ENCODE measurements around the gene TMEM52. TPM values are rescaled to one million over a fixed set of nuclear protein-coding genes. Genes with fewer than 3 reads are reported as not detected.
A peak's percentile ranks its signal among the peaks of the same experiment; 100 is the strongest.

The TMEM52 gene
- total RNA-seq, 1 donor from 2014 or later: 0.51 TPM

GRCh38 chr1:1876335-1876930, 42.6 kb downstream of the TMEM52 start:
- TF ChIP-seq, protein P1, sequence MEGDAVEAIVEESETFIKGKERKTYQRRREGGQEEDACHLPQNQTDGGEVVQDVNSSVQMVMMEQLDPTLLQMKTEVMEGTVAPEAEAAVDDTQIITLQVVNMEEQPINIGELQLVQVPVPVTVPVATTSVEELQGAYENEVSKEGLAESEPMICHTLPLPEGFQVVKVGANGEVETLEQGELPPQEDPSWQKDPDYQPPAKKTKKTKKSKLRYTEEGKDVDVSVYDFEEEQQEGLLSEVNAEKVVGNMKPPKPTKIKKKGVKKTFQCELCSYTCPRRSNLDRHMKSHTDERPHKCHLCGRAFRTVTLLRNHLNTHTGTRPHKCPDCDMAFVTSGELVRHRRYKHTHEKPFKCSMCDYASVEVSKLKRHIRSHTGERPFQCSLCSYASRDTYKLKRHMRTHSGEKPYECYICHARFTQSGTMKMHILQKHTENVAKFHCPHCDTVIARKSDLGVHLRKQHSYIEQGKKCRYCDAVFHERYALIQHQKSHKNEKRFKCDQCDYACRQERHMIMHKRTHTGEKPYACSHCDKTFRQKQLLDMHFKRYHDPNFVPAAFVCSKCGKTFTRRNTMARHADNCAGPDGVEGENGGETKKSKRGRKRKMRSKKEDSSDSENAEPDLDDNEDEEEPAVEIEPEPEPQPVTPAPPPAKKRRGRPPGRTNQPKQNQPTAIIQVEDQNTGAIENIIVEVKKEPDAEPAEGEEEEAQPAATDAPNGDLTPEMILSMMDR (IDR thresholded peaks at IDR 0.05): no peak
- ChIA-PET POLR2A (no interaction called here), CTCF (interaction anchor here (1.1 kb wide), 1 partner anchor 9 kb away, joined by 3 read pairs; no protein-coding TSS in a partner anchor)
- no peak overlapping the region for H3K4me3 Mint-ChIP-seq
- intact Hi-C loops (cut with micrococcal nuclease): no loop called here
- H3K27ac Mint-ChIP-seq: peak overlapping the region; percentile 38
- peaks cover 79% of the 10 kb centered on the region for H3K4me1 Mint-ChIP-seq
- H3K9me3 Mint-ChIP-seq: no peaks in the 10 kb centered on the region
- DNase-seq: no peak
- no peaks in the 10 kb centered on the region for H3K27me3 Mint-ChIP-seq
- peaks cover 55% of the 10 kb centered on the region for H3K36me3 Mint-ChIP-seq (ENCODE audit: low read depth)
- no peak for ATAC-seq (ENCODE audit: low read depth)

DNA sequence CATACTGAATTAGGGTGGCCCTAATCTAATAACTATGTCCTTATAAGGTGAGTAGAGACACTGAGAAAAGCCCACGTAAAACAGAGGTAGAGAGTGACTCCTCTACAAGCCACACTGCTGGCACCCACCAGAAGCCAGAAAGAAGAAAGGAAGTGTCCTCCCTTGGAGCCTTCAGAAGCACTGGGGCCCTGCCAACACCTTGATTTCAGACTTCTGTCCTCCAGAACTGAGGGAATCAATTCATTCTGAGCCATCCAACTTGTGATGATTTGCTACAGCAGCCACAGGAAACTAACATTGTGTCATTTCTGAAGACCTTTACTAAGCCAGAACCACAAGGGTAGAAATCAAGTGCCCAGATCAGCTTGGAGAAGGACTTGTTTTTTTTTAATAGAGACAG, 43.1 kb downstream of the TMEM52 start:
- ATAC-seq (ENCODE audit: low read depth) (no peak), DNase-seq (no peak)
- H3K9me3 Mint-ChIP-seq: no peaks in the 10 kb centered on the region
- POLR2A ChIA-PET: no interaction called here
- no peaks in the 10 kb centered on the region for H3K27me3 Mint-ChIP-seq
- peak overlapping the region; percentile 24 for H3K27ac Mint-ChIP-seq
- peaks cover 56% of the 10 kb centered on the region for H3K36me3 Mint-ChIP-seq (ENCODE audit: low read depth)
- intact Hi-C loops (cut with micrococcal nuclease): no loop called here
- H3K4me1 Mint-ChIP-seq: peaks cover 79% of the 10 kb centered on the region
- no peak overlapping the region for H3K4me3 Mint-ChIP-seq
- CTCF ChIA-PET: no interaction called here
- TF ChIP-seq, protein P1 (IDR thresholded peaks at IDR 0.05): no peak

DNA sequence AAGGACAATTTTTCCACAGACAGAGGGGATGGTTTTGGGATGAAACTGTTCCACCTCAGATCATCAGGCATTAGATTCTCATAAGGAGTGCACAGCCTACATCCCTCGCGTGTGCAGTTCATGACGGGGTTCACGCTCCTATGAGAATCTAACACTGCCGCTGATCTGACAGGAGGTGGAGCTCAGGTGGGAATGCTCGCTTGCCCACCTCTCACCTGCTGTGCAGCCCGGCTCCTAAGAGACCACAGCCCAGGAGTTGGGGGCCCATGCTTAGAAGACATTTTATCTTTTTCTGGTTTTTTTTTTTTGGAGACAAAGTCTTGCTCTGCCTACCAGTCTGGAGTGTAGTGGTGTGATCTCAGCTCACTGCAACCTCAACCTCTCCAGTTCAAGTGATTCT, 44.2 kb downstream of the TMEM52 start:
- TF ChIP-seq, protein P1 (IDR thresholded peaks at IDR 0.05): no peak
- H3K9me3 Mint-ChIP-seq: no peaks in the 10 kb centered on the region
- no peak for ATAC-seq (ENCODE audit: low read depth)
- intact Hi-C loops (cut with micrococcal nuclease): no loop called here
- no peak for DNase-seq
- H3K4me3 Mint-ChIP-seq: no peak overlapping the region
- CTCF ChIA-PET: interaction anchor here (0.6 kb wide), 1 partner anchor 13 kb away, joined by 4 read pairs; no protein-coding TSS in a partner anchor
- peaks cover 83% of the 10 kb centered on the region for H3K4me1 Mint-ChIP-seq
- no peak overlapping the region for H3K27ac Mint-ChIP-seq
- peaks cover 58% of the 10 kb centered on the region for H3K36me3 Mint-ChIP-seq (ENCODE audit: low read depth)
- H3K27me3 Mint-ChIP-seq: no peaks in the 10 kb centered on the region
- POLR2A ChIA-PET: interaction anchor here (0.6 kb wide), 1 partner anchor 9 kb away, joined by 6 read pairs; no protein-coding TSS in a partner anchor

DNA sequence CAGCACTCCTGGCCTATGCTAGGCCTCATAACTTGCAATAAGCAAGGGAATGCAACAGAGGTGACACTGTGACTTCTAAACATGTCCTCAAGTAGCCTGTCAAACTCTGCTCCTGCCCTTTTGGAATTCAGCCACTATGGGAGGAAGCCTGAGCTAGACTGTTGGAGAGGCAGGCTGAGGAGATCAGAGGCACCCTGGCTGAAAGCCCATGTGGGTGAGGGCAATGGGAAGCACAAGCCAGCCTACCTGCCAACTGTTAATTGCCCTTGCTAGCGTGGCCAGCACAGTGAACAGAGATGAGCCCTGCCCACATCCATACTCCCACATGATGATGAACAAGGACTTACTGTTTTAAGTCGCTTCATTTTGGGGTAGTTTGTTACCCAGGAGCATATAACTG, 45.9 kb downstream of the TMEM52 start:
- ATAC-seq (ENCODE audit: low read depth) (no peak), DNase-seq (no peak)
- ChIA-PET POLR2A (no interaction called here), CTCF (no interaction called here)
- Mint-ChIP-seq H3K4me1 (peaks cover 77% of the 10 kb centered on the region), H3K36me3 (ENCODE audit: low read depth) (peaks cover 49% of the 10 kb centered on the region), H3K27ac (no peak overlapping the region), H3K4me3 (no peak overlapping the region), H3K27me3 (no peaks in the 10 kb centered on the region), H3K9me3 (no peaks in the 10 kb centered on the region)
- intact Hi-C loops (cut with micrococcal nuclease): no loop called here
- TF ChIP-seq, protein P1 (IDR thresholded peaks at IDR 0.05): no peak

DNA sequence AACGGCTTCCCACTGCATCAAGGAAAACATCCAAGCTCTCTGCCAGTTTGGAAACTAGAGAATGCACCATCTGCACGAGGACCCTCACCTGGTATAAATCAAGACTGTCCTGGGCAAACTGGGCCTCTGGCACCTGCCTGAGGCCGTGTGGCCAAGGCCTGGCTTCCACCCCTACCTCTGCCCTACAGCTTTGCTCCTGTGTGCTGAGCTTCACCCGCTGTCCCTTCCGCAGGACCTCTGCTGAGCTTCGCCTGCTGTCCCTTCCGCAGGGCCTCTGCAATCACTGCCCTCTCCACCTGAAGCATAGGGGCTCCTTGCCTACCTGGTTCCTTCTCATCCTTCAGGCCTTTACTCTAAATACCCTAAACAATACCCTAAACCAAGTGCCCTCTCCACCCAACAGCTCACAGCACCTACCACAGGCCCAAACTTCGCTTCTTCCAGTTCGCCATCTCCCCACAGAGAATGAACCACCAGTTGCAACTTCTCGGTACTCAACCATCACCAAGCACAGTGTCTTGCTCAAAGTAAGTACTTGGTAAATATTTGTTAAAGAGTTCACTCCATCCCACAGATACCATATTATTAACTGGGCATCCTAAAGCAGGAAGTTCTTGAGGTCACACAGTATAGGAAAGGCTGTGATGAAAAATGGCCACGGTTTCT, 46.6 kb downstream of the TMEM52 start:
- intact Hi-C loops (cut with micrococcal nuclease): no loop called here
- TF ChIP-seq, protein P1 (IDR thresholded peaks at IDR 0.05): no peak
- peak overlapping the region; percentile 3 for H3K4me3 Mint-ChIP-seq
- H3K27me3 Mint-ChIP-seq: no peaks in the 10 kb centered on the region
- DNase-seq (no peak), ATAC-seq (ENCODE audit: low read depth) (no peak)
- no peaks in the 10 kb centered on the region for H3K9me3 Mint-ChIP-seq
- peak overlapping the region; percentile 8 for H3K27ac Mint-ChIP-seq
- peaks cover 44% of the 10 kb centered on the region for H3K36me3 Mint-ChIP-seq (ENCODE audit: low read depth)
- peaks cover 76% of the 10 kb centered on the region for H3K4me1 Mint-ChIP-seq
- ChIA-PET CTCF (interaction anchor here (1.1 kb wide), 1 partner anchor 14 kb away, joined by 3 read pairs; no protein-coding TSS in a partner anchor), POLR2A (interaction anchor here (1.1 kb wide), 1 partner anchor 15 kb away, joined by 4 read pairs; no protein-coding TSS in a partner anchor)

All from activated B cell treated with CpG ODN at 0.5 μM for 24 hours (primary cell).